Gastroesophageal sphincter (tissue), 3 donors: ENCODE data around the gene TOB1.

ENCODE experiments used
- EP300 ChIP-seq: sonication (generic); formaldehyde crosslinking; IDR thresholded peaks from one replicate; pipeline ENCODE4 v1.6.1; 2017; ENCODE audit warnings: antibody characterized with exemption, mild to moderate bottlenecking
- POLR2A ChIP-seq, 2 donors: fragments of 450-650 bp; IDR thresholded peaks; one replicate each; pipeline ENCODE4 v1.6.1; 2017; ENCODE audit warnings: antibody characterized with exemption in 2 of 2, mild to moderate bottlenecking in 2 of 2, moderate library complexity in 1 of 2
- POLR2AphosphoS5 ChIP-seq: sonication (generic); formaldehyde crosslinking; IDR thresholded peaks from one replicate; pipeline ENCODE4 v1.6.1; 2017; ENCODE audit warnings: antibody characterized with exemption
- TF ChIP-seq, protein P1 (sequence below), 4 experiments: fragments of 200-600 bp in 2 of 4; fragments of 450-650 bp in 2 of 4; sonication (generic) in 1 of 4; IDR thresholded peaks; one replicate each; pipeline ENCODE4 v1.5.1; 2017 to 2019; ENCODE audit warnings: antibody characterized with exemption in 4 of 4, mild to moderate bottlenecking in 2 of 4, moderate library complexity in 2 of 4

- TF ChIP-seq, protein P1, sequence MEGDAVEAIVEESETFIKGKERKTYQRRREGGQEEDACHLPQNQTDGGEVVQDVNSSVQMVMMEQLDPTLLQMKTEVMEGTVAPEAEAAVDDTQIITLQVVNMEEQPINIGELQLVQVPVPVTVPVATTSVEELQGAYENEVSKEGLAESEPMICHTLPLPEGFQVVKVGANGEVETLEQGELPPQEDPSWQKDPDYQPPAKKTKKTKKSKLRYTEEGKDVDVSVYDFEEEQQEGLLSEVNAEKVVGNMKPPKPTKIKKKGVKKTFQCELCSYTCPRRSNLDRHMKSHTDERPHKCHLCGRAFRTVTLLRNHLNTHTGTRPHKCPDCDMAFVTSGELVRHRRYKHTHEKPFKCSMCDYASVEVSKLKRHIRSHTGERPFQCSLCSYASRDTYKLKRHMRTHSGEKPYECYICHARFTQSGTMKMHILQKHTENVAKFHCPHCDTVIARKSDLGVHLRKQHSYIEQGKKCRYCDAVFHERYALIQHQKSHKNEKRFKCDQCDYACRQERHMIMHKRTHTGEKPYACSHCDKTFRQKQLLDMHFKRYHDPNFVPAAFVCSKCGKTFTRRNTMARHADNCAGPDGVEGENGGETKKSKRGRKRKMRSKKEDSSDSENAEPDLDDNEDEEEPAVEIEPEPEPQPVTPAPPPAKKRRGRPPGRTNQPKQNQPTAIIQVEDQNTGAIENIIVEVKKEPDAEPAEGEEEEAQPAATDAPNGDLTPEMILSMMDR (IDR thresholded peaks at IDR 0.05): no peak
- TF ChIP-seq POLR2A (IDR thresholded peaks at IDR 0.05): no peak
- peak; percentile 30 for TF ChIP-seq POLR2AphosphoS5
- no peak for TF ChIP-seq EP300
These were observed 890 bp downstream of the TOB1 start for GRCh38 chr17:50865060-50865867.
